DMS153 (cell line): Measurements from ENCODE around the gene DLL1.

Source experiments
- DNase-seq: peaks from one replicate; lab custom pipeline; 2025; lab: John Stamatoyannopoulos, UW

Gene DLL1

DNA sequence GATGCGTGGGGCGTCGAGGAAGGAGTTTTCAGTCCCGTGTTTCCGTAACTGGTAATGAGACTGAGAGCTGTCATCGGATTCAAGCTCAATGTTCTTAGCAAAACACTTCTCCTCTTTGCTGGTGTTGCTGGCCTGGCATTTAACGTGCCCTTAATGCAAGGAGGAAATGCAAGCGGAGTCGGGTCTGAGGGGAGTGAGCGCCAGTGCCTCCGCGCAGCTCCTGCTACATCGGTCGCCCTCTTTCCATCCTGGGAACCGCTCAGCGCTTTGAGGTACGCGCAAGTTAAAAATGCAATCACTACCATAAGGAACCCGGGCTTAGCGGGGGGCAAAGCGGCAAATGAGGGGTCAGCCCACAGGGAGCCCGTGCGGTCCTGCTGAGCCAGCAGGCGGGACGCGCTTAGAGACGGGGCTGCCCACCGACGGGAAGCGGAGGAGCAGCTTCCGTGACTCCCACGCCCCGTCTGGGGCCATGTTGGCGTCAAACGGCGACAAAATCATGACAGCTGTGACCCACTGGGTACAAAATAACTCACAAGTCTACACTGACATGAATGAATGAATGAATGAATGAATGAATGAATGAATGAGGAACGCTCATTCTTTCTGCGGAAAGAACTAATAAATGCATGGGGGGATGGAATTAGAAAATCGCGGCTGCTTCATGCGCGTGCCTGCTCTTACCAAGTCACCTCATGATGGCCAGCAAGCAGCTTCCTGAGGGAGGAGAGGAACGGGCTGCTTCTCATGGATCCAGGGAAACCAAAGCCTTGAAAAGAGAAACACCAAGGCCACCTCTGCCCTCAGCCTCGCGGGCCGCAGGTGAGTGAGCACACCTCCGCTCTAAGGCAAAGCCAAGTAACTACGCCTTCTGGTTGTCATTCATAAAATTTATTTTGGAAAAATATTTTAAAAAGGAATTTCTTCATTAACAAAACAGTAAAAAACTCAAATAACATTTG is 9.3 kb downstream of the DLL1 start:
- DNase-seq: peak; percentile 44

DNA sequence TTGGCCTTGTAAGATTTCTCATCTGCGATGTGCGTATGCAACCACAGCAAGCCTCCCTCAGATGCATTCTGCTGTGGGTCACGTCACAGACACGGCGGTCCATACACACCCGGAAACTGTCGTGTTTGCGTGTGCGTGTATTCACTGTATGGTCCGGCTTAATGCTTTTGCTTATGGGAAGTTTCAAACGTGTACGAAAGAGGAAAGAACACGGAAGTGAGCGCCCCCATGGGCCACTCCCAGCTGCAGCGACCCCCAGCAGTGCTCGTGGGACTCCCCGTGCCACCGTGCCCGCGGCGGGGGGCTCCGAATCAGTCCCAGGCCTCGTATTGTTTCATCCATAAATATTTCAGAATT is 10.2 kb downstream of the DLL1 start:
- DNase-seq: no peak

DNA sequence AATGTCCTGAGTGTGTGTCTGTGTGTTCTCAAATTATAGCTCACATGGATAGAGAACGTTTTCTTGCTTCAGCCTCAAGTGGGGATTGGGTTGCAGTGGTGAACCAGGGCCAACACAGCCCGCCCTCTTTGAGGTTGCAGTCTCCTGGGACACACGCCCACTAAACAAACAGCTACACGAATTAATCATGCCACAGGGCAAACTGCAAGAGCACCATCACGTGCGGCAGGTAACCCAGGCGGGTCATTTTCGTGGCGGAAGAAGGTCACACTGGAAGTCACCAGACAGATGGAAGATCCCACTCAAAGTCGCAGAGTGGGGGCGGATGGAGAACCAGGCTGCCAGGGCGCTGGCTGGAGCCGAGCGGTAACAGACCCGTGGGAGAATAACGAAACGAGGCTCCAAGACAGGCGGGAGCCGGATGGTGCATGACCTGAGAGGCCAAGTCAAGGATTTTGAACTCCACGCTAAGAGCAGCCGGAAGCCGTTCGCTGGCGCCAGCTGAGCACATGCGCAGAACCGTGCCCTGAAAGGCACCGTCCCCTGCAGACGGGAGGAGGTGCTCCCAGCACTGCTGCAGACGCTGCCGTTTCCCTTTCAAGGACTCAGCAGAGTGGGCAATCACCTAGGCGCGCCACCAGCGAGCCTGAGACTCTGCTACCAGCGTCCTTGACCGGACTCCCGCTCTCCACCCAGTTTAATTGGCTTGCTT is 10.7 kb downstream of the DLL1 start:
- peak; percentile 95 for DNase-seq

DNA sequence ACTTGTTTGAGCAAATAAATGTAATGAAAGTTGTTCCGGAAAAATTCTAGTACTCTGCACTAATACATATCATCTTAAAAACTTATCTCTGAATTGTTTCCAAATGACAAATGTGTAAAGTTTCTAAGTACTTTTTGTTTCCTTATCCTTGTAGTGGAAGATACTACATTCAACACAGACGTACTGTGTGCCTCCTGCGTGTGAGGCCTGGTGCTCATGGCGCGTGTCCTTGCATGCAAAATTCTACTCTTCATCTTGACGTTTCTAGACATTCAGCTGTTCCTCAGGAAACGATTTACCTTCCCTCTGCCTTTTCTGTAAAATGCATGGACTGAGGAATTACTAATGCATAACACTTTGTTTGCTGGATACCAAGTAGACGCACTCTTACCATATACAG is 11.5 kb downstream of the DLL1 start:
- no peak for DNase-seq

DNA sequence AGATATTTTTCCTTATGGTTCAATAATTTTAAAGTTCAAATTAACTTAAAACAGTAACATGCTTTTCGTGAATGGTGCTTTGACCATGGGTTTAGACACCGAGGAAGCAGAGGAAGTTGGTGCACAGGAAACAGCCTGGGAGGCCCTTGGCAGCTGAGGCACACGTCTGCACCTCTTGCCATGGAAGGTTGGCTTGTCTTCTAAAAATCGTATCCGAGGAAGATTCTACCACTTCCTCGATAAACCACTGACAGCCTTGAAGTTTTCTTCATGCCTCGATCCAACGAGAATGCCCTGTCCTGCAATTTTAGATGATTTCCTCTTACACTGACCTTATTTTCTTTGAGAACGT is 12.2 kb downstream of the DLL1 start:
- no peak for DNase-seq

DNA sequence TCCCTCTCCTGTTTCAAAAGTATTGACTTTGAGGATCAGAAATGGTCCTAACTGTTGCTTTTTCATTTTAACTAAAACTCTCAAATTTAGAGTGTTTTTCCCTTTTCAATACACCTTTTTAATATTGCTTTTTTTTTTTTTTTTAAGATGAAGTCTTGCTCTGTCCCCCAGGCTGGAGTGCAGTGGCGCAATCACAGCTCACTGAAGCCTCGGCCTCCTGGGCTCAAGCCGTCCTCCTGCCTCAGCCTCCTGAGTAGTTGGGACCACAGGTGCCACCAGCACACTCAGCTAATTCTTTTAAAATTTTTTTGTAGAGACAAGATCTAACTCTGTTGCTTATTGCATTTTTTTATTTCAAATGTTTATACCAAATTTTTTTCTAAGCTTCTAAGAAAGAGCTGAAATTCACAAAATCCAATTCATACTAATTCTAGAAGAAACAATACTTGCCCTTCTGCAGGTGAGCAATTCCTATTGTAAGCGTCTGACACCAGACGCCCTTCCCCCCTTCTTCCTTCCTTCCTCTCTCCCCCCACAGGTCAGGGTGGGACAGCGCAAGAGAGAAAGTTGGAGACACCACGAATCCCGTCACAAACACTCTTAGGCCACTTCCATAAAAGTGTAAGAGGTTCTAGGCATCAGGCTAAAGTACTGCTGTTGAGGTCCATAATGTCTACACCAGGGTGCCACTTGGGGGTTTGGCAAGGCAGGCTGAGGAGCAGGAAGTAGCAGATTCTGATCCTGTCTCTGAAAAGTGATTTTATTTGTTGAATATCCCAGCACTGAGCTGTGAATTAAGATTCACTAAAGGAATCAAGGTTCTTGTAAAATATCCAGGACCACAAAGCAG is 12.8 kb downstream of the DLL1 start:
- DNase-seq: no peak

DNA sequence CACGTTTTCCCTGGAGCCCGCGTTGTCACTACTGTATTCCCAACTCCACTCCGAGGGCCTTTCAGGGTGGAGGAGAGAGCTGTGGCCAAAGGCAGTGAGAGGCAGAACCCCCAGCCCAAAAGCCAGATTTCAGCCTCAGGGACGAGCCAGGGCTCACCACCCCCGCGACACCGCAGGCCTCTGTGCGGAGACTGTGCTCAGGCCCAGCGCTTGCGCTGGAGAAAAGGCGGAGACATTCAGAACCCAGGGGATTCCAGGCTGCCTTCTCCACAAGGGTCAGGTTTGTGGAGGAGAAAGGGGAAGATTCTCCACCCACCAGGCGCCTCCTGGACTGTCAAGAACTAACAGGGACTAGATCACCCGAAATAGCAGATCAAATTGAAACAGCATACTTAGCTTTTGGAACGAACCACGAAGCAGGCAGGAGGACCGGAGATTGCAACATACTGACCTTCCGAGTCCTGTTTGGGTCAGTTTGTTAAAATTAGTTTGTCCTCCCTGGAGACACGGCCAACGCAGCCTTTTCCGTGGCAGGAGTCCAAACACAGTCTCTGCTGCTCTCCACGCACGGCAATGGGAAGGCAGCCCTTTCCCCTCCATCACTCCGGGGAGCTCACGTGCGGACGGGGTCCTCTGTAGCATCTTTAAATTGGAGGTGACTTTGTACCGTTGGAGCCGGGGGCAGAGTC is 14.4 kb downstream of the DLL1 start:
- no peak for DNase-seq

DNA sequence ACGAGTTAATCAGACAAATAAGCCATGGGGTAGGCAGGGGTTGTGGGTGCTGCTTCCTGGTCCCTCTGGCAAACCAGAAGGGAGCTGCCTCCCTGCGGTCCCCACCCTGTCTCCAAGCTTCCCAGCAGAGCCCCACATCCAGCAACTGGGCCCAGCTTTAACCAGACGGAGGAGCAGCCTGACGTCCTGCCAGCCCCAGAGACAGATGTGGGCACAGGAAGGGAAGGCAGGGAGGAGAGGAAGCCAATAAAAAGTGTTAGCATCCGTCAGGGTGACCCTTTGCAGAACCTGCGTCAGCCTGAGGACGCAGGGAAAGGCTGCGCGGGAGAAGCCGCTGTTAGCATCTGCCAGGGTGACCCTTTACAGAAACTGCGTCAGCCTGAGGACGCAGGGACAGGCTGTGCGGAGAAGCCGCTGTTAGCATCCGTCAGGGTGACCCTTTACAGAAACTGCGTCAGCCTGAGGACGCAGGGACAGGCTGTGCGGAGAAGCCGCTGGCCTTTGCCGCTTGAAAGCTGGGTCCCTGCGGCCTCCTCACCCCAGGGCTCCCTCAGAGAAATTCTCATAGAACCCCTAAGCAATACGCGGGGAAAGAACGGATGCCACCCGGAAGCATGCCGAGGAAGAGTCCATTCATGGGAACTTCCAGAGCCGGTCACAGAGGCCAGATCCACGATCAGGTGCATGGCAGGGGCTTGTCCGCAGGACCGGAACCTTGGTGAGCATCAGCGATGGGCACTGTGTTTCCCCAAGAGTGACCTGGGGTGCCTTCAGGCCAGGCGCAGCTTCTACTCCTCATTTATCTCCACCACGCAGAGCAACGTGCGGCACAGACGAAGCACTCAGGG is 15.9 kb downstream of the DLL1 start:
- DNase-seq: no peak

DNA sequence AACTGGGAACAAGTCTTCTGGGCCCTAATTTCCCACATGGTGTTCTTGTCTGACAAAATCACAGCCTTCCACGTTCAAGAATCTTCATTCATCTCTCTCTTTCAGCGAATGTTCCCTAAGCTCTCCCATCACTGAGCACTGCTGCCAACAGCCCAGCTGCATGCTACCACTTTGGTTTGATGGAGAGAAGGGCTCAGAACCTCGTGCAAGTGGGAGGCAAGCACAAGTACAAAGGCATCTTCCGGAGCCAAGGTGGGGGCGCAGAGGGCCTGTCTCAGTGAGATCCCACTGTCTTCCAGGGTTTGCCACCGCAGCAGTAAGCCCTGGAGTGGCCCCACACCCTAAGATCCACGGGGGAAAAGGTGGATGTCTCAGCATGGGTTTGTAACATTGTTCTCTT is 17.2 kb downstream of the DLL1 start:
- no peak for DNase-seq

DNA sequence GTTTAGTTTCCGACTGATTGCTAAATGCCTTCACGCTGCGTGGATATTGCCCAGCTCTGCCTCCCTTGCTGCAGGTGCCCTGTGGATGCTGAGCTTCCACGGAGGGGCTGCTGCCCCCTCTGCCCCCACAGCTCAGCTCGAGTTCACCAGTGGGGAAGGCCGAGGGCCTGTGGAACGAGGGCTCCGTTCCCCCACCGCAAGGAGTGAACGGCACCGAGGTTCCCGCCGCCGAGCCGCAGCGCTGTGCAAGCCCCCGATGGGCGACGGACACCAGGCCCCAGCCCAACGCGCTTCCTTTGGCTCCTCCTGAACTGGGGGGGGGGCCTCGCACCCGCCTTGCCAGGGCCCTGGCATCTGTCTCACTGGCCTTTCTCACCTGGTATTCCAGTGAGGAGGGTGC is 17.7 kb downstream of the DLL1 start:
- no peak for DNase-seq

DNA sequence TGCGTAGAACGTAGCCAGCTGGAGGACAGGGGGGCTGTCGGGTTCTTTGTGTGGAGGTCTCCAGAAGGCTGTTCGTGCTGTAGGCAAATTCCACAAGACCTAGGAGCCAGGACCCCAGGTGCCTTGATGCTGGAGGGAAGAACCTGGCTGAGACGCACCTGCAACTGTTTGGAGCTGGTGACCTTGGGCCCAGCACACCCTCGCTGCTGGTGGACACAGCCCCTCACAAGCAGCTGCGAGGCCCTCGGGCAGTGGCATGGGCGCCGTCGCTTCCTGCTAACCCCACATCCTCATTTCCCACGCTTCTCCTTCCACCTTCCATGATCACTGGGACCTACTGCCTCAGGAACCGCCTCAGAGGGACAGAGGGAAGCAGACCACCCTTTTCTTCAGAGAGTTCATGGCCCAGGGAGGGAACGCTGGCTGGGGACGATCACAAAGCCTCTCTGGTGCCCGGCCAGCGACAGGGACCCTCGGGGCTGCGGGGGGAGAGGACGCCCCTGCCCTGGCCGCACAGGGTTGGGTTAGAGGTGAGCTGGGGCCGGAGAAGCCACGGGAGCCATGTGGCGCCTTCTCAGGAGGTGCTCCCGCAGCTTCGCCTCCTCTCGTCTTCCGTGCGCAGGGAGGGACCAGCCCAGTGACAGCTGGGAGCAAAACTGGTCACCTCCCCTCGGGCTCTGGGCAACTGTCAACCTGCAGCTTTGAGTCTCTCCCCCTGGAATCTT is 18.4 kb downstream of the DLL1 start:
- no peak for DNase-seq

DNA sequence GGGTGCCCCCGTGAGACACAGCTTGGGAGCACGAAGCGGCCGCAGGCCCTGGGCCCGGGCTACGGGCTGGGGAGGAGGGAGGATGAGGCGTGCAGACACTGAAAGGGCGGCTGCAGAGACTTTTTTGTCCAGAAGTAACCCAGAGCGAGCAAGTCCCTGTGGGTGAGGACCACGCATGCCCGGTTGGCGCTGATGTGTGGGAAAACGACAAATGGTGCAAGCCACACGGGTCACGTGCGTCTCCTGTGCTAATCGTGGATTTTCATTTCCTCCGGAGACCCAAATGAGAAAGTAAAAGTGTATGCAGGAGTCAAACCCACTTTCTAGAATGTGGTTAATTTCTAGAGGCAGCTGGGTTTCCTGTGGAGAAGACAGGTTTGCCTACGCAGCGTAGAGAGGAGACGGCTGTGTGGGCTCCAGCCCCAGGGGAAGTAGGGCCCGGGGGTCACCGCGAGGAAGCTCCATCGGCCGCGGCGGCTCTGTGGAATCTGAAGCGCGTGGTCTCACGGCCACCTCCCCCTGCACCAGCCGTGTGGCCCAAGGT is 19.0 kb downstream of the DLL1 start:
- no peak for DNase-seq

DNA sequence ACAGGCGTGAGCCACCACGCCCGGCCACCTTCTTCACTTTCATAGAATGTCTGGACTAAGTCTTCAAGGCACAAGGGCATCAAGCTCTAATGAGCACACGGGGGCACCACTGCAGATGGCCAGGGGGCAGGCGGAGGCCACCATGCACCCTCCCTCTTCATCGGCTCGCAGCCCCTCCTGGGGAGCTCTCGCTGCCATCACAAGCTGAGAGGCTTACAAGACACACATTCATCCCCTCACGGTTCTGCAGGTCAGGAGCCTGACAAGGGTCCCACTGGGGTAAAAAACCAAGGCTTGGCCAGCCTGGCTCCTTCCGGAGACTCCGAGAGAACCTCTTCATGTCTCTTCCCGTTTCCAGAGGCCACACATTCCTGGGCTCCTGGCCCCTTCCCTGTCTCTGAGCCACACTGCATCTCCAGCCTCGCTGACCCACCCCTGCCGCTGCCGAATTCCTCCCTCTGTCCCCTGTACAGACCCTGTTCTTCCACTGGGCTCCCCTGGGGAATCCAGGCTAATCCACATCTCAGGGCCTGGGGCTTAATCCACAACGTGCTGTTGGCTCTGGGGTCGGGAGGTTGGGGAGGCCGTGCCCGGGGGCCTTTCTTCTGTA is 19.8 kb downstream of the DLL1 start:
- no peak for DNase-seq

DNA sequence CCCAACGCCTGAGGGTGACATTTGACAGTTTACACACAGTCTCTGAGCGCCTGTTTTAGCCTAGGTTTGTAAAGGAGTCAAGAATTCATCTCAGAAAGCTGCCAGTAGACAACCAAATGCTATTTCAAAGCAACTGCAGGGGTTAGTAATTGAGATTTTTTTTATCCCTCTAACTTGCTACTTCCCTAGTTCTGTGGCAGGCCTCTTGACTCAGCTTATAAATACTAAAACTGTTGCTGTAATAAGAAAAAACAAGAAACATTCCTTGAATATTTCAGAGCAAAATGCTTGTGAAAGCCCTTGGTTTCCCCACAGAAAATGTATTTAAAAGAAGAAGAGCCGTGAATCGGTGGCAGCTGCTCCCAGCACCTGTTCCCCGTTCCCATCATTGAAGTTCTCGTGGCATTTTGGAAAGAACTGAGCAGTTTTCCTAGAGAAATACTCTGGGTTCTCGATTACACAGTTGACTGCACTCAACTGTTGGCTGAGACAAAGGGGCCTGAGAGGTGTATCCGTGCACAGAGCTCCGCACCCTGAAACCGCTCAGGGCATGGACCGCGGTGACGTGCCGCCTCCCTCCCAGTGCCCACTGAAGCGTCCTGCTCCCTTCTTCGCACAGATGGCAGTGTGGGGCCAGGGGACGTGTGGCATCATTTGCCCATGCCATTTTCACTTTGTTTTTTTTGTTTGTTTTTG is 20.9 kb downstream of the DLL1 start:
- DNase-seq: peak; percentile 57

DNA sequence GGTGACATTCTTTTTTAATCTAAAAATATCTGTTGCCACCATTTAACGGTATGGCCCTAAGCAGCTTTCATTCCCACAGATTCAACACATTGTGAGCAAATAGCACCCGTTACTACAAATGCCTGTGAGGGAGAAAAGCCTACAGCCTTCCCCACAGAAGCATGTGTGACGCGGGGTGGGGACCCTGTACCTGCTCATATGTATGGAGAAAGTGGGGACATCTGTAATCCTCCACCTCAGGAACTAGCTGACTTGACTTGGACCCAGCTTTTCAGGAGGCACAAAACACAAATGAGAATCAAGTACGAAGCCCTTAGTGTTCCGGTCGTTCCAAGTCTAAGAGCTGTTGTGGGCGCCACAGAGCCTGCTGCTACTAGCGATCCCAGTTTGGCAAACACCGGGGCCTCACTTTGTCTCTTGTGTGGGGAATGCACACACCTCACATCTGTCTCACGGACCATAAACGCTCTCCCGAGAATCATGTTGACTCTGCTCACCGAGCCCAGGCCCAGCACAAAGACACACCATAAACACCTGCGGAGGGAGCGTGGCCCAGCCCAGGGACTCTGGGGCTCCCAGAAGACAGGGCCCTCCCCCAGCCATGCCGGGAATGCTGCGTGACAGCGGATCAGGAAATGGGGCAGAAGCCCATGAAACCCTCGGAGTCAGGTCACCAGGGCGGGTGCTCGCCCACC is 21.6 kb downstream of the DLL1 start:
- DNase-seq: peak; percentile 96

DNA sequence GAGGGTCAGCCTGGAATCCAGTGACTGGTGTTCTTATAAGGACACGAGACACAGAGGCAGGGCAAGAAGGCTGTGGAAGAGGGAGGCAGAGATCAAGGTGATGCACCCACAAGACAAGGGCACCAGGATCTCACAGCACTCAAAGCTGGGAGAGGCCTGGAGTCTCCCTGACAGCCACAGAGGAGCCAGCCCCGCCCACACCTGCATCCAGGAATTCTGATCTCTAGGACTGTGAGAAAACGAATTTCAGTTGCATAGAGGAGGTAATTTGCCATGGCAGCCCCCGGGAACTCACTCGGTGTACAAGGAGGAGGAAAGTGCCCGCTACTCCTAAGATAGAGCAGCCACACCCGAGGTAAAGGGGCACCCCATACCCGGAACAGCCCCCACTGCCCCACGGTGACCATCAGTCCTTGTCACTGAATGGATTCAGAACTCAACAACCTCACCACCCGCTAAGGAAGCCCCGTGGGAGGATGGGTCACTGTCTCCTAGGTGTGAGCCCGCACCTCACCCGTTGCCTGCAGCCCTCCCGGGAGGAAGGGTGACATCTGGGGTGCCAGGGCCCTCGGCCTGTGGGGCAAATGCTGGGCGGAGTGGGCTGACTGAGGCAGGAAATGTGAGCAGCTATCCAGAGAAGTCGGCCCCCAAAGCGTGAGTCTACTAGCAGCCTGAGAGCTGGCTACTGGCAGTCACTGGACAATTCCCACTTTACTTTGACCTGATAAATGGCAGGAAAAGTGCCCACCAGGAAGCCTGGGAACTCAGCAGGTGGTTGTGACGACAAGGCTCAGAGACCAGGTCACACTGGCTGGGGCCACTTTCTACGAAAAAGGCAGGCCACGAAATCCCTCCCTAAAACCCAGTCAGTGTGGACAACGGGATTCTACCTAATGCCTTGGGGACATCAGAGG is 22.4 kb downstream of the DLL1 start:
- no peak for DNase-seq

DNA sequence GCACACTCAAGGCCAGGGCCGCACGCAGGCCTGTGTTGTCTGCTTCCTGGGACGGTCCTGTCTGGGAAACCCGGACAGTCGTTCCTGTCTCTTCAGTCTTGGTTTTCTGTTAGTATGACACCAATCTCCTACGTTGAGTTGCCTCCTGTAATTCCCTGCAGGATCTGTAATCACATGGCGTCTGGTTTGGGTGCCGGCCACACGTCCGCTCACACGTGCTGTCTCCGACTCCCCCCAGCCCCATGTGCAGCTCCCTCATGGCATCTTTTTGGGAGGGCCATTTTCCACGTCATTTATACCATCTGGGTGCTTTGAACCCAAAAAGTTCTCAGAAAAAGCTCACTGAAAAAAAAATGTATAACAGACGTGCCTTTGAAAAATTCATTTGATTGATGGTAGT is 23.2 kb downstream of the DLL1 start:
- no peak for DNase-seq
